Measurements from ENCODE around the gene OBSCN. TPM values are rescaled to one million over a fixed set of nuclear protein-coding genes. Genes with fewer than 3 reads are reported as not detected.

The OBSCN gene
- total RNA-seq, 1 experiment from 2014 or later: 33.3 TPM

GRCh38 chr1:228414511-228415211 is 206.8 kb downstream of the OBSCN start:
- no peak overlapping the region for H2AK5ac ChIP-seq (ENCODE audit: insufficient read length, low read length)
- no peaks in the 10 kb centered on the region for H3K4me1 ChIP-seq (ENCODE audit: insufficient read depth, low read length)
- no peak overlapping the region for H2AFZ ChIP-seq (ENCODE audit: low read length)
- H4K5ac ChIP-seq (ENCODE audit: insufficient read length, low read depth, low read length): no peak overlapping the region
- H3K9me3 ChIP-seq (ENCODE audit: control insufficient read depth, low read depth, low read length): no peaks in the 10 kb centered on the region
- no peak overlapping the region; the same call in 1 of the 2 replicates for H3K14ac ChIP-seq (ENCODE audit: insufficient read depth, low read length)
- Mint-ChIP-seq H3K4me3 (0 out of 5 replicates have a peak overlapping the region, but pooled peaks of 1 of the 2 experiments have one; percentile 77), H3K27me3 (ENCODE audit: low read depth) (peaks cover 63% of the 10 kb centered on the region), H3K27ac (no peak overlapping the region), H3K4me1 (peaks cover 16 to 17% of the 10 kb centered on the region in 2 experiments), H3K36me3 (ENCODE audit: insufficient read depth in 1 of 3, low read depth in 3 of 3) (peaks cover 0 to 10% (median 3%) of the 10 kb centered on the region in 3 experiments; a peak in 6 of 7 replicates), H3K9me3 (no peaks in the 10 kb centered on the region)
- H4K20me1 ChIP-seq (ENCODE audit: control insufficient read depth, insufficient read depth, insufficient read length): peaks cover 2% of the 10 kb centered on the region
- no peak overlapping the region for H3K4ac ChIP-seq (ENCODE audit: low read depth, low read length)
- no peaks in the 10 kb centered on the region for H3K79me1 ChIP-seq (ENCODE audit: insufficient read depth, low read depth, low read length, poor library complexity, severe bottlenecking)
- H2BK12ac ChIP-seq (ENCODE audit: insufficient read length, low read depth, low read length): no peak overlapping the region
- no peaks in the 10 kb centered on the region for H3K23me2 ChIP-seq (ENCODE audit: insufficient read length, low read depth, low read length, poor library complexity, severe bottlenecking)
- H4K91ac ChIP-seq (ENCODE audit: insufficient read length, low read depth, low read length): no peak overlapping the region
- H3K23ac ChIP-seq (ENCODE audit: insufficient read length, low read depth, low read length): no peak overlapping the region
- H3K27me3 ChIP-seq (ENCODE audit: insufficient read depth, low read length): peaks cover 23% of the 10 kb centered on the region; the same call in 1 of the 2 replicates
- no peak overlapping the region for H3T11ph ChIP-seq (ENCODE audit: low read length)
- no peak for DNase-seq
- no peak overlapping the region for H2BK20ac ChIP-seq (ENCODE audit: low read depth, low read length, poor library complexity, severe bottlenecking)
- H3K4me2 ChIP-seq (ENCODE audit: insufficient read depth, insufficient read length, low read length): no peak overlapping the region
- H3K18ac ChIP-seq (ENCODE audit: insufficient read length, low read depth, low read length): no peak overlapping the region
- TF ChIP-seq CTCF (conservative IDR thresholded peaks at IDR 0.05): no peak
- no peaks in the 10 kb centered on the region for H3K79me2 ChIP-seq (ENCODE audit: insufficient read depth, low read length)
- no peak overlapping the region for H4K8ac ChIP-seq (replicated peaks; ENCODE audit: insufficient read length, low read depth, low read length)
- H2BK120ac ChIP-seq (ENCODE audit: low read depth, low read length, poor library complexity, severe bottlenecking): no peak overlapping the region
- no peak overlapping the region for H3K27ac ChIP-seq (ENCODE audit: insufficient read length, low read depth, low read length)
- H3K56ac ChIP-seq (ENCODE audit: insufficient read length, low read depth, low read length): no peak overlapping the region
- H2BK15ac ChIP-seq (ENCODE audit: low read depth, low read length): no peak overlapping the region
- WGBS (ENCODE audit: extremely low coverage, insufficient read length, low lambda C conversion rate): no CpG with 5 or more reads among the region's 25 CpGs
- no peak overlapping the region for H2BK5ac ChIP-seq (ENCODE audit: insufficient read length, low read length)
- no peak overlapping the region for H3K9ac ChIP-seq (ENCODE audit: extremely low read depth, insufficient read length, low read length)

All from H9 (cell line).